HG03469 (cell line): ENCODE measurements around the gene SLU7.

ENCODE experiments used
- ATAC-seq: cut with Tn5 transposase; IDR thresholded peaks from one replicate; pipeline ENCODE4 v1.9.1; 2021; ENCODE audit warnings: mild to moderate bottlenecking, moderate library complexity, moderate number of reproducible peaks; ENCODE audit not compliant: unreplicated experiment

Gene SLU7

GRCh38 chr5:160420331-160420610, 1.4 kb upstream of the SLU7 start:
- ATAC-seq = no peak

DNA sequence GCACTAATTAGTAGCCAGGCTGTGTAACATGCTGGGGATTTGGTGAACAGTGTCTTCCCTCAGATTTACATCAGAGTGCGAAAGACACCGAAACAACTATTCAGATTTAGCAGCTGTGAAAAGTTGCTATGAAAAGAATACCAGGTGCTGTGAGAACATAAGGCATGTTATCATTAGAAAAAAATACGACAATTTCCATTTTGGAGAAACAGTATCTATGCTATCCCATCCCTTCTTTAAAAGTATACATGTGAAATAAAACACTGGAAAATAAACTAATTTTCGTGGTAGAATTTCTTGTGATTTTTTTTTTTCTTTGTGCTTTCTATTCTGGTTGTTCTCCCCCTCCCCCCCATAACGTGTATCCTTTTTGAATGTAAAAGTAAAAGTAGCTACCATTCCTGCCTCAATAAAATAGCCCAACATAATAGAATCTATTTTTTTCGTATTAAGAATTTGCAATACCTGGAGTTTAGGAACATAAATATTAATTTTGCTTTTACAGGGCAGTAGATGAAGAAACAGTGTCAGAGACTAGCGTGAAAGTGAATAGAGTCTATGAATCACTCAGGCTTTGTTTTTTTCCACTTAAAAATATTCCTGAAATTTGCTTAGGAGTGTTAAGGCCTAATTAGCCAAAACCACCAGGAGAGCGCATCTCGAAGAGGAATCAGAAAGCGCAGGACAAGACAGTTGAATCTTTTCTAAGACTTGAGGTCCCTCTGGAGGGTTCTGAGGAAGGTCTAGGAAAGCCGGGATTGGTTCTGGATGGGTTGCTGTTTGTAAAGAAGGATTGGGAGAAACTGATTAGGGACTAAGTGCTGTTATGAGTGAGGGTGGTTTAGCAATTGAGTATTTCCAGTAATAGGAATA, 813 bp upstream of the SLU7 start:
- no peak for ATAC-seq

- ATAC-seq = peak; percentile 61
Measured at GRCh38 chr5:160399402-160400353, 19.2 kb downstream of the SLU7 start, which contains the start of gene FAM200C. Gene FAM200C, minus strand, starts transcription at chr5:160400054. Its CDS starts 4,564 bp downstream, at chr5:160395490.

DNA sequence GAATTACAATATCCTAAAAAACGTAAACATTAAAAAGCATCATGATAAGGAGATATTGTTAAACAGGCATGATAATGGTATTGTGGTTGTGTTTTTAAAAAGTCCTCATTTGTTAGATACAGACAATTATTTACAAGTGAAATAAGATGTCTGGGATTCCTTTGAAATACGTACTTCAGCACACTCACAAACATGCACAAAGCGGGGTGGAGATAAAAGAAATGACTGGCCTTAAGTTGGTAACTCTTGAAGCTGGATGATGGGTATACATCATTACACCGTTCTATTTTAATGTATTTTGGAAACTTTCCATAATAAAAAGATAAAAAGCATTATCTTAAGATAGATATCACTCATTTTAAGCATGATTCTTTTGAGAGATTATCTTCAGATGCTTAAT, 20.1 kb downstream of the SLU7 start:
- ATAC-seq = no peak

DNA sequence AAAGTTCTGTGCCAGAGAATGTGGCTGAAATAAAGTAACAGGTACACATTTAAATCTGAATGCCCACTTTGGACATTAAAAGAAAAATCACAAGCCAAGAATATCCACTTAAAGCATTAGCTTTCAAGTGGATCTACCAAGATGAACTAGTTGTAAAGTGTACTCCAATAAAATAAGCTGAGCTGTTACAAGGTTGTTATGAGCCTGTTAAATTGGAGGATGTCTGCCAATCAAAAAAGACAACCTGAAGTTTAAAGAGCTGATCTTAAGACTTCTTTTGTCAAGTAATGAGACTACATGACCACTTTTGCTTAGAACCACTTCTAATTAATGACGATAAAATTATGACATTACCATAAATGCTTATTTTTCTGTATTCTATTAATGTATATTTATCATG, 21.4 kb downstream of the SLU7 start:
- ATAC-seq = no peak

GRCh38 chr5:160395111-160395510, 23.8 kb downstream of the SLU7 start:
- ATAC-seq = no peak

DNA sequence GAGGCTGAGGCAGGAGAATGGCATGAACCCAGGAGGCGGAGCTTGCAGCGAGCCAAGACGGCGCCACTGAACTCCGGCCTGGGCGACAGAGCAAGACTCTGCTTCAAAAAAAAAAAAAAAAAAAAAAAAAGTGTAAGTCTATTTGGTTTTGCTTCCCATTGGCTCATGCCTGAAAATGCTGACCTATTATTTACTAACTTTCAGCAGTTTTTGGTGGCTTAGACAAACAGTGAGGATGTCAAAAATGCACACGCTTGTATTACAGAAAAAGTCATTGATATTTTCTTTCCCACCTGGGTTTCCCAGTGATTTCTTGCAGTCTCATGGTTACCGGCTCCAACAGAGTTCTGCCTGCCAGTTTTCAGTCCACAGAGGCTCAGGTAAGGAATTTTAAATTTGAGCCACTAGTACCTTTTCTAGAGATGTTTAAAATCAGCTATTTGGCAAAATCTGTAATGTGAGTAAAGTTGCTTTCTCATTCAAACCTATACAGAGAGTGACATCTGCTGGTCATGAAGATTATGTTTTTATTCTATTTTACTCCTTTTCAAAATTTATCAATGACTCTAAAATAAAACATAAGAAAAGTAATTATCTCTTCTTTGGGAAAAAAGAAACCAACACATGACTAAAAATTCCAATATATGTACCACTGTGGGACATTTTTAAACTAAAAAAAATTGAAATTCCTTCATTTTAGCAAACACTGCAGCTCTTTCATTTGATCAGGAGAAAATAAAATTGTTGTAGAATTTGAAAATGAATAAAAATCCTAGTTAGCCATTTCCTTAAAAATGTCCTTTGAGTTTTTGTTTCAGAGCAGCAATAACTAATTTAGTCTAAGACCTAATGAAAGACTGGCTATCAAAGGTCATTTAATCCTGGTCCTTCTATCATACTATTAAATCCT, 27.8 kb downstream of the SLU7 start:
- ATAC-seq = no peak

GRCh38 chr5:160387445-160387844, 31.4 kb downstream of the SLU7 start:
- ATAC-seq = no peak

GRCh38 chr5:160385496-160385895, 33.4 kb downstream of the SLU7 start:
- no peak for ATAC-seq

- no peak for ATAC-seq
Measured at GRCh38 chr5:160384681-160385080, 34.2 kb downstream of the SLU7 start.

DNA sequence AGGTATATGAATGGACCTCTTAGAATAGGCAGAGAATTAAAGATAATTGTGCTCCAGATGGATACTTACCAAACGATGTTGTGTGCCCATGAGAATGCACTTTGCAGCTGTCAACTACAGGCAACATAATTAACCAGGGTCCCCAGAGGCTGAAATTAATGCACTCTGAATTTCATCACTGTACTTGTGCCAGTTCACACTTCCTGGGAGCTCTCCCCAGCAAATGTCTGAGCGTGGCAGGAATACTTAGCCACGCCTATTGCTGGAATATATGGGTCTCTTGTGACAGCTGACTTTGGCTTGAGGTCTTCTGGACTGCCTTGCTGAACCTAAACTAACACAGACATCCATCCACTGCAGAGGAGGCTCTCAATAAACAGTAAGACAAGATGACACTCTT, 36.5 kb downstream of the SLU7 start:
- ATAC-seq = no peak

GRCh38 chr5:160380041-160380440, 38.8 kb downstream of the SLU7 start:
- no peak for ATAC-seq

DNA sequence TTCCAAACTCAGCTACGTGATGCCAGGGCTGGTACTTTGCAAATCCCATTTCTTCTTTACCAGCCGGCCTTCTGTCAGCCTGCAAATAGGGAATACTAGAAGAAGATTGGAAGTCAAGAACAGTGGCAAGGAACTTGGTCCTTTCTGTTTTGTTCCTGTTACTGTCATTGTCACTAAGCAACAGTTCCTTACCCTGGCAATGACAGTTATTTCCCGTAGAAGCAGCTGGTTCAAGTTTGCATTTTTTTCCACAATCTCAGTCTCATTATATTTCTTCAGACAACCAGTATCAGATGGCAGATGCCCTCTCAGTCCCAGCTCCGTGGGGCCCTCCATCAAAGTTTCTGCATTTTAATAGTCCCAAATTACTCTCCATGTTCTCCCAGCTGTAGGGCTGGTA, 39.4 kb downstream of the SLU7 start:
- ATAC-seq = no peak

DNA sequence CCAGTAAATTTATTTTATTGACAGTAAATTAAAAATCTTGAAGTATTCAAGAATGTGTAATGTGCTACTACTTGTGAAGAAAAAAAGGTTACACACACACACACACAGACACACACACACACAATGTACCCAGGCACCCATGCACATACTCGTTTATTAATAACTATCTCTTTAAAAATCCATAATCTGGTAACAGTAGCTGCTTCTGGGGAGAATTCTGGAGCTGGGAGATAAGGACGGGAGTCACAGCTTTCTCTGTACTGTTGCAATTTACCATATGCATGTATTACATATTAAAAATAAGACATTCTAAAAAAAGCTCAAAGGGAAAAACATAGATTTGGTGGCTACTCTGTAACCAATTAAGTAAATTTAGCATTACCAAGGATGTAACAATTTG, 40.6 kb downstream of the SLU7 start:
- ATAC-seq = no peak

- no peak for ATAC-seq
Measured at GRCh38 chr5:160377651-160378050, 41.2 kb downstream of the SLU7 start.

- ATAC-seq = no peak
Measured at GRCh38 chr5:160376416-160376815, 42.5 kb downstream of the SLU7 start.

GRCh38 chr5:160375701-160376100, 43.2 kb downstream of the SLU7 start:
- ATAC-seq = no peak

DNA sequence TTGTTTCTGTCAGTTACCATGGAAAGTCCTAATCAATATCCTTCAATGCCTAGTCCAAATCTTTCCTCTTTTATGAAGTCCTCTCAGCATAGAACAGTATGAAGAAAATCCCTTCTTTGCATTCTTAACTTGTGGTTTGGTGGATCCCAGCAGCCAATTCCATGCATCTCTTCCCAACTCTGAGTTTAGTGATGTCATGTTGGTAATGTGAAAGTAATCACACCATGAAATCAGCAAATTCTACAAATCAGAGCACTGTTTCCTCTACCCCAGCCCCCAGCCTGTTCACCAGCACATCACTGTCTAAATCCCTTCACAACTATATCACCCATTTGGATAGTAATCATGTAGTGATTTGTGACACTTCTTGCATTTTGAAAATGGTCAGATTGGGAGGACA, 43.7 kb downstream of the SLU7 start:
- no peak for ATAC-seq

DNA sequence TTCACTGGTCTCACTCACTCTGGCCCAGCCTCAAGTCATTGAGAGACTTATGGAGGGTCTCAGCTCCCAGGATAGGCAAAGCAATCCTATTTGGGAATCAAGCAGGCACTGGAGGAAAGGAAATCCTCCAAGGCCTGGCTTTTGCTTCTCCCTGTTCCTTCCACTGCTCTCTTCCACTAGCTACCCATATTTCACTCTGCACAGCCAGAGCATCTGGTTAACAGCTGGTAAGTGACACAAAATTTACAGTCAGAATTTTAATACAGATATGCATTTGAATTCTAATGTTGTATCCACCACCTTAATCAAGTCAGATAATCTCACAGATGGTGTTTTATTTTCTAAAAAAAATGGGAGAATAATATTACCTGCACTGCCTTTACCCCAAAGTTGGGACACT, 47.6 kb downstream of the SLU7 start:
- ATAC-seq = no peak

GRCh38 chr5:160370713-160371034, 48.2 kb downstream of the SLU7 start:
- ATAC-seq = no peak
